Chondrocyte (in vitro differentiated cells): ENCODE data around the gene GALNT5. TPM values are rescaled to one million over a fixed set of nuclear protein-coding genes. Genes with fewer than 3 reads are reported as not detected.
A peak's percentile ranks its signal among the peaks of the same experiment; 100 is the strongest.

ENCODE experiments used
- DNase-seq: peaks from one replicate; pipeline ENCODE4 v3.0.0; 2021; ENCODE audit warnings: mixed read lengths, low spot score
- H3K27ac Mint-ChIP-seq: one replicate; pipeline ENCODE4 v1.8.0; 2021; ENCODE audit warnings: mild to moderate bottlenecking, moderate library complexity, mixed read lengths; ENCODE audit not compliant: unreplicated experiment
- H3K27me3 Mint-ChIP-seq: 2 replicates; pipeline ENCODE4 v1.8.0; 2021; ENCODE audit warnings: low read depth, mixed read lengths
- H3K36me3 Mint-ChIP-seq: 2 replicates; pipeline ENCODE4 v1.8.0; 2021; ENCODE audit warnings: low read depth, mixed read lengths
- H3K4me1 Mint-ChIP-seq: 2 replicates; pipeline ENCODE4 v1.8.0; 2021; ENCODE audit warnings: low read depth, mild to moderate bottlenecking, mixed read lengths
- H3K4me3 Mint-ChIP-seq: one replicate; pipeline ENCODE4 v1.8.0; 2021; ENCODE audit warnings: mild to moderate bottlenecking, moderate library complexity, mixed read lengths; ENCODE audit not compliant: unreplicated experiment
- H3K9me3 Mint-ChIP-seq: 2 replicates; pipeline ENCODE4 v1.8.0; 2021; ENCODE audit warnings: low read depth, mixed read lengths
- CTCF ChIP-seq: fragments of 200-600 bp; sonication (generic); IDR thresholded peaks from 2 replicates; pipeline ENCODE4 v1.5.0; 2021; ENCODE audit warnings: antibody characterized with exemption, mild to moderate bottlenecking, moderate library complexity
- total RNA-seq: library from RNA; stranded (reverse); gene quantifications from 3 replicates; pipeline ENCODE4 v1.2.1, GENCODE V29; 2021

Gene GALNT5
- total RNA-seq, 1 donor from 2014 or later = 14.2 TPM

GRCh38 chr2:157290525-157290924 is 33.0 kb downstream of the GALNT5 start:
- no peak for TF ChIP-seq CTCF
- H3K9me3 Mint-ChIP-seq = no peaks in the 10 kb centered on the region
- no peak overlapping the region for H3K4me3 Mint-ChIP-seq
- peak overlapping the region; percentile 8 for H3K27ac Mint-ChIP-seq
- peaks cover 9% of the 10 kb centered on the region for H3K4me1 Mint-ChIP-seq
- no peaks in the 10 kb centered on the region for H3K36me3 Mint-ChIP-seq
- no peaks in the 10 kb centered on the region for H3K27me3 Mint-ChIP-seq
- no peak for DNase-seq

GRCh38 chr2:157291018-157291417 is 33.5 kb downstream of the GALNT5 start:
- H3K4me3 Mint-ChIP-seq = no peak overlapping the region
- peaks cover 9% of the 10 kb centered on the region for H3K4me1 Mint-ChIP-seq
- TF ChIP-seq CTCF = no peak
- no peak overlapping the region for H3K27ac Mint-ChIP-seq
- no peaks in the 10 kb centered on the region for H3K9me3 Mint-ChIP-seq
- H3K27me3 Mint-ChIP-seq = no peaks in the 10 kb centered on the region
- H3K36me3 Mint-ChIP-seq = no peaks in the 10 kb centered on the region
- DNase-seq = no peak

- Mint-ChIP-seq H3K36me3 (peaks cover 2% of the 10 kb centered on the region), H3K4me3 (no peak overlapping the region), H3K9me3 (no peaks in the 10 kb centered on the region), H3K27me3 (no peaks in the 10 kb centered on the region), H3K4me1 (peaks cover 9% of the 10 kb centered on the region), H3K27ac (no peak overlapping the region)
- TF ChIP-seq CTCF = no peak
- DNase-seq = no peak
These were observed 35.3 kb downstream of the GALNT5 start for GRCh38 chr2:157292853-157293252.

GRCh38 chr2:157296490-157296889 is 39.0 kb downstream of the GALNT5 start:
- H3K4me3 Mint-ChIP-seq = no peak overlapping the region
- DNase-seq = no peak
- H3K9me3 Mint-ChIP-seq = no peaks in the 10 kb centered on the region
- H3K27me3 Mint-ChIP-seq = no peaks in the 10 kb centered on the region
- no peak for TF ChIP-seq CTCF
- H3K4me1 Mint-ChIP-seq = no peaks in the 10 kb centered on the region
- peaks cover 4% of the 10 kb centered on the region for H3K36me3 Mint-ChIP-seq
- H3K27ac Mint-ChIP-seq = no peak overlapping the region

- Mint-ChIP-seq H3K36me3 (peaks cover 4% of the 10 kb centered on the region), H3K4me3 (no peak overlapping the region), H3K27ac (no peak overlapping the region), H3K9me3 (no peaks in the 10 kb centered on the region), H3K27me3 (no peaks in the 10 kb centered on the region), H3K4me1 (no peaks in the 10 kb centered on the region)
- no peak for DNase-seq
- TF ChIP-seq CTCF = no peak
These were observed 39.5 kb downstream of the GALNT5 start for GRCh38 chr2:157296958-157297357.
